Measurements from ENCODE around the gene TNFSF15. TPM values are rescaled to one million over a fixed set of nuclear protein-coding genes. Genes with fewer than 3 reads are reported as not detected.

The TNFSF15 gene
- total and polyA plus RNA-seq, 4 experiments from 2014 or later = 0.06 to 0.11 TPM; not detected in 2

DNA sequence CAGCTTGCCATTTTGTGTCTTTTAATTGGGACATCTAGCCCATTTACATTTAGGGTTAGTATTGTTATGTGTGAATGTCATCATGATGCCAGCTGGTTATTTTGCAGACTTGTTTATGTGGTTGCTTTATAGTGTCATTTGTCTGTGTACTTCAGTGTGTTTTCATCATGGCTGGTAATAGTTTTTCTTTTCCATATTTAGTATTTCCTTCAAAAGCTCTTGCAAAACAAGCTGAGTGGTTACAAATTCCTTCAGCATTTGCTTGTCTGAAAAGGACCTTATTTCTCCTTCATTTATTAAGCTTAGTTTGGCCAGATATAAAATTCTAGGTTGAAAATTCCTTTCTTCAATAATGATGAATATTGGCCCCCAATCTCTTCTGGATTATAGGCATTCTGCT is 28.5 kb upstream of the TNFSF15 start:
- Histone ChIP-seq H3K4me1 (ENCODE audit: insufficient read depth, low read length) (no peaks in the 10 kb centered on the region), H3K27ac (ENCODE audit: low read depth, low read length) (no peak overlapping the region), H3K4me3 (ENCODE audit: low read length in 2 of 2) (no peak overlapping the region), H3K27me3 (ENCODE audit: insufficient read depth, low read length) (no peaks in the 10 kb centered on the region), H3K36me3 (ENCODE audit: insufficient read depth, low read length) (no peaks in the 10 kb centered on the region), H3K9me3 (ENCODE audit: control insufficient read depth in 1 of 2, low read length in 2 of 2) (no peaks in the 10 kb centered on the region)
- POLR2A ChIA-PET (ENCODE audit: partially characterized antibody) = no interaction called here
- no peak for DNase-seq
- Mint-ChIP-seq H3K9me3 (peaks cover 0 to 5% (median 0%) of the 10 kb centered on the region in 8 donors), H3K4me1 (peaks cover 0 to 17% (median 5%) of the 10 kb centered on the region in 4 donors), H3K4me3 (no peak overlapping the region), H3K36me3 (no peaks in the 10 kb centered on the region), H3K27ac (peak overlapping the region in 1 of 7 donors; percentile 14), H3K27me3 (no peaks in the 10 kb centered on the region)
- CTCF ChIA-PET (ENCODE audit: partially characterized antibody) = interaction anchor here (0.6 to 1.5 kb wide), 3 partner anchors 9 to 331 kb away, joined by 3 to 4 read pairs (median 3); no protein-coding TSS in a partner anchor
- intact Hi-C loops (cut with micrococcal nuclease) = no loop called here

DNA sequence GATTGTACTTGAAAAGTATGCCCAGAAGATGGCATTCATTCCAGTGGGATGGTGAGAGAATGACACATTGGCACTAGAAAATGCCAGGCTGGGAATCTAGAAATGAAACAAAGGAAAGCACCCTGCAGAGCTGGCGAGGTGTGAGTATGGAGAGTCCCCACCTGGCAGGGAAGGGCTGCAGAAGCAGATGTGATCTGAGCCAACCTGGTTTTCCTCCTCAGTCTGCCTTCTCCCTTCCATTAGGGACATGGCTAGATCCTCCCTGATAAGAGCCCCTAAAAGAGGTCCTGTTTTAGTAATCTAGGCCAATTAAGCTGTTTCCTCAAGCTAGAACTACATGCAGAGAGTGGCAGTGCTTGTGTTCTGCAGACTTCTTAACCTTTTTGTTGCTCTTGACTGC is 24.7 kb upstream of the TNFSF15 start:
- Histone ChIP-seq H3K27ac (ENCODE audit: low read depth, low read length) (no peak overlapping the region), H3K4me3 (ENCODE audit: low read length in 2 of 2) (no peak overlapping the region), H3K36me3 (ENCODE audit: insufficient read depth, low read length) (no peaks in the 10 kb centered on the region), H3K9me3 (ENCODE audit: control insufficient read depth in 1 of 2, low read length in 2 of 2) (no peaks in the 10 kb centered on the region), H3K27me3 (ENCODE audit: insufficient read depth, low read length) (no peaks in the 10 kb centered on the region), H3K4me1 (ENCODE audit: insufficient read depth, low read length) (no peaks in the 10 kb centered on the region)
- Mint-ChIP-seq H3K36me3 (no peaks in the 10 kb centered on the region), H3K4me1 (peaks cover 0 to 14% (median 5%) of the 10 kb centered on the region in 4 donors), H3K9me3 (no peaks in the 10 kb centered on the region), H3K27ac (peak overlapping the region in 1 of 7 donors; percentile 63), H3K27me3 (no peaks in the 10 kb centered on the region), H3K4me3 (no peak overlapping the region)
- ChIA-PET CTCF (ENCODE audit: partially characterized antibody) (interaction anchor here (0.7 kb wide), 1 partner anchor 77 kb away, joined by 3 read pairs; no protein-coding TSS in a partner anchor), POLR2A (ENCODE audit: partially characterized antibody) (interaction anchor here (1.0 kb wide), 1 partner anchor 36 kb away, joined by 3 read pairs; no protein-coding TSS in a partner anchor)
- DNase-seq = no peak
- intact Hi-C loops (cut with micrococcal nuclease) = no loop called here

DNA sequence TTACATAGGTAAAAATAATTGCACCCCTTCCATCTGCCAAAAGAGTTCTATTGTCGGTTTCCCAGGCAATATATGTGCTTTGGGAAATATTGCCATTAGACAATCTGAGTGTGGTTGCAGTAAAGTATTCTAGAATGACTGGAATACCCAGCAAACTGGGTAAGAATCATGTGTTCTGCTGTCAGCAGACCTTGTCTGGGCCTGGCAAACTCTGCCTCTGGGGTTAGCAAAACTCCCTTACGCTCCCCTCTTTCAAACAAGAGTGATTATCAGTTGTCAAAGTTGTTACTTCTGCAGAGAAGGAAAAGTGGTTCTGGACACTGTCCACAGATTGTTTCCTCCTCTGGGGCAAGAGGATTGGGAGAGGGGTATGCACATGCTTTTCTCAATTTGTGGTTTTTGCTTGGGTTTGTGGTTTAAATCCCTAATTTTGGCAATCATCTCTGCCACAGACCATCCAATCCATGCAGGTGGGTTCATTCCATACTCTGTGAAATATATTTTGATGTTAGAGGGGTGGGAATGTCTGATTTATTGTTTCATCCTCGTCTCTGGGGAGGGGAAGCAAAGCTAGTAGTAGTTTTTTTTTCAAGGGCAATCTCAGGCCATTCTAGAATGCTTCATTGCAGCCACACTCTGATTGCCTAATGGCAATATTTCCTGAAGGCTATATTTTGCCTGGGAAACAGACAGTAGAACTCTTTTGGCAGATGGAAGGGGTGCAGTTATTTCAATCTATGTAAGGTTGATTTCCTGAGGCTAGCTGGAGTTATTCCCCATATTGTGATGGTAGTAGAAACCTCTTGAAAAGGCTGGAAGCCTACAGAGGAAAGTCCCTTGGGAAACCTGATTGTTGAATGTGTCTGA is 24.0 kb upstream of the TNFSF15 start:
- Mint-ChIP-seq H3K9me3 (no peaks in the 10 kb centered on the region), H3K4me1 (peaks cover 0 to 7% (median 5%) of the 10 kb centered on the region in 4 donors), H3K27me3 (no peaks in the 10 kb centered on the region), H3K4me3 (no peak overlapping the region), H3K27ac (no peak overlapping the region), H3K36me3 (no peaks in the 10 kb centered on the region)
- DNase-seq = no peak
- ChIA-PET POLR2A (ENCODE audit: partially characterized antibody) (interaction anchor here (1.0 kb wide), 1 partner anchor 37 kb away, joined by 3 read pairs; no protein-coding TSS in a partner anchor), CTCF (ENCODE audit: partially characterized antibody) (no interaction called here)
- no peaks in the 10 kb centered on the region for H3K4me1 ChIP-seq (ENCODE audit: insufficient read depth, low read length)
- intact Hi-C loops (cut with micrococcal nuclease) = loop anchor here (10.0 kb wide), 1 partner anchor 55 kb away; no protein-coding TSS in a partner anchor
- H3K9me3 ChIP-seq (ENCODE audit: control insufficient read depth in 1 of 2, low read length in 2 of 2) = no peaks in the 10 kb centered on the region
- no peaks in the 10 kb centered on the region for H3K27me3 ChIP-seq (ENCODE audit: insufficient read depth, low read length)
- no peaks in the 10 kb centered on the region for H3K36me3 ChIP-seq (ENCODE audit: insufficient read depth, low read length)
- no peak overlapping the region for H3K27ac ChIP-seq (ENCODE audit: low read depth, low read length)
- no peak overlapping the region for H3K4me3 ChIP-seq (ENCODE audit: low read length in 2 of 2)

- ChIA-PET POLR2A (ENCODE audit: partially characterized antibody) (no interaction called here), CTCF (ENCODE audit: partially characterized antibody) (interaction anchor here (1.4 to 1.8 kb wide), 2 partner anchors 17 to 81 kb away, joined by 3 to 4 read pairs; no protein-coding TSS in a partner anchor)
- Mint-ChIP-seq H3K36me3 (no peaks in the 10 kb centered on the region), H3K4me3 (no peak overlapping the region), H3K4me1 (peaks cover 0 to 4% (median 0%) of the 10 kb centered on the region in 4 donors), H3K9me3 (no peaks in the 10 kb centered on the region), H3K27me3 (no peaks in the 10 kb centered on the region), H3K27ac (no peak overlapping the region)
- no peaks in the 10 kb centered on the region for H3K4me1 ChIP-seq (ENCODE audit: insufficient read depth, low read length)
- H3K36me3 ChIP-seq (ENCODE audit: insufficient read depth, low read length) = no peaks in the 10 kb centered on the region
- H3K27ac ChIP-seq (ENCODE audit: low read depth, low read length) = no peak overlapping the region
- no peaks in the 10 kb centered on the region for H3K9me3 ChIP-seq (ENCODE audit: control insufficient read depth in 1 of 2, low read length in 2 of 2)
- no peak for DNase-seq
- H3K27me3 ChIP-seq (ENCODE audit: insufficient read depth, low read length) = no peaks in the 10 kb centered on the region
- intact Hi-C loops (cut with micrococcal nuclease) = loop anchor here (10.0 kb wide), 1 partner anchor 53 kb away; no protein-coding TSS in a partner anchor
- H3K4me3 ChIP-seq (ENCODE audit: low read length in 2 of 2) = no peak overlapping the region
Observed at GRCh38 chr9:114828303-114828650, 22.4 kb upstream of the TNFSF15 start.

GRCh38 chr9:114827641-114828302 is 21.9 kb upstream of the TNFSF15 start:
- intact Hi-C loops (cut with micrococcal nuclease) = loop anchor here (10.0 kb wide), 1 partner anchor 53 kb away; no protein-coding TSS in a partner anchor
- no peak overlapping the region for H3K4me3 Mint-ChIP-seq
- no peaks in the 10 kb centered on the region for H3K9me3 Mint-ChIP-seq
- H3K4me1 Mint-ChIP-seq = peaks cover 1 to 4% (median 2%) of the 10 kb centered on the region in 4 donors
- ChIA-PET CTCF (ENCODE audit: partially characterized antibody) (interaction anchor here (1.4 to 1.8 kb wide), 2 partner anchors 17 to 82 kb away, joined by 3 to 4 read pairs; no protein-coding TSS in a partner anchor), POLR2A (ENCODE audit: partially characterized antibody) (no interaction called here)
- no peak overlapping the region for H3K27ac Mint-ChIP-seq
- Histone ChIP-seq H3K9me3 (ENCODE audit: control insufficient read depth in 1 of 2, low read length in 2 of 2) (no peaks in the 10 kb centered on the region), H3K36me3 (ENCODE audit: insufficient read depth, low read length) (no peaks in the 10 kb centered on the region), H3K4me1 (ENCODE audit: insufficient read depth, low read length) (no peaks in the 10 kb centered on the region), H3K27ac (ENCODE audit: low read depth, low read length) (no peak overlapping the region), H3K4me3 (ENCODE audit: low read length in 2 of 2) (no peak overlapping the region), H3K27me3 (ENCODE audit: insufficient read depth, low read length) (no peaks in the 10 kb centered on the region)
- no peaks in the 10 kb centered on the region for H3K36me3 Mint-ChIP-seq
- no peaks in the 10 kb centered on the region for H3K27me3 Mint-ChIP-seq
- no peak for DNase-seq

DNA sequence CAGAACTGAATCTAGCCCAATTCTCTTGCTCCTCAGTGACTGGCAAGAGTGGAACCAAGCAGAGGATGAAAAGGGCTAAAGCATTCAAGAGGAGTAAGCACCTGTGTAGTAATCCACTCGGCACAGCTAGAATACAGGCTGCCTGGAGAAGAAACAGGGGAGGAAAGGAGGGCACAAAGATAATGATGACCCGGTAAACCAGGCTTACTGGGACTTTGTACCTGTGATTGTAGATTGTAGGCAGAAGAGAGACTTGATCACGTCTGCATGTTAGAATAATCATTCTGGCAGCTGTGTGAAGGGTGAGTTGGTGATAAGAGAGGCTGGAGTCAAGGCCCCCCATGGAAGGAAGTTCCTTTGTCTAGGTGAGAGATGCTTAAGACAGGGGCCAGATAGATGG is 20.6 kb upstream of the TNFSF15 start:
- H3K4me3 Mint-ChIP-seq = no peak overlapping the region
- H3K36me3 Mint-ChIP-seq = no peaks in the 10 kb centered on the region
- H3K4me1 ChIP-seq (ENCODE audit: insufficient read depth, low read length) = no peaks in the 10 kb centered on the region
- no peaks in the 10 kb centered on the region for H3K27me3 Mint-ChIP-seq
- no peaks in the 10 kb centered on the region for H3K36me3 ChIP-seq (ENCODE audit: insufficient read depth, low read length)
- no peak overlapping the region for H3K27ac ChIP-seq (ENCODE audit: low read depth, low read length)
- no peaks in the 10 kb centered on the region for H3K9me3 ChIP-seq (ENCODE audit: control insufficient read depth in 1 of 2, low read length in 2 of 2)
- H3K9me3 Mint-ChIP-seq = no peaks in the 10 kb centered on the region
- H3K4me3 ChIP-seq (ENCODE audit: low read length in 2 of 2) = no peak overlapping the region
- POLR2A ChIA-PET (ENCODE audit: partially characterized antibody) = no interaction called here
- intact Hi-C loops (cut with micrococcal nuclease) = loop anchor here (10.0 kb wide), 1 partner anchor 52 kb away; no protein-coding TSS in a partner anchor
- no peak for DNase-seq
- CTCF ChIA-PET (ENCODE audit: partially characterized antibody) = no interaction called here
- H3K4me1 Mint-ChIP-seq = peaks cover 5 to 7% (median 6%) of the 10 kb centered on the region in 4 donors
- H3K27me3 ChIP-seq (ENCODE audit: insufficient read depth, low read length) = no peaks in the 10 kb centered on the region
- H3K27ac Mint-ChIP-seq = peak overlapping the region in 1 of 7 donors; percentile 9
